GM10847 (cell line): ENCODE measurements around the gene ANKS1B.

Experiments
- POLR2A ChIP-seq: IDR thresholded peaks from 2 replicates; pipeline ENCODE4 v1.6.1; 2011; ENCODE audit not compliant: insufficient read length; ENCODE audit errors: extremely low read depth

The ANKS1B gene

GRCh38 chr12:99977550-99977949 lies 7.2 kb downstream of the ANKS1B start:
- TF ChIP-seq POLR2A: no peak

GRCh38 chr12:99976762-99977161 lies 8.0 kb downstream of the ANKS1B start:
- TF ChIP-seq POLR2A: no peak

- TF ChIP-seq POLR2A: no peak
Measured at GRCh38 chr12:99975321-99975720, 9.4 kb downstream of the ANKS1B start.

GRCh38 chr12:99974146-99974545 lies 10.6 kb downstream of the ANKS1B start:
- no peak for TF ChIP-seq POLR2A

GRCh38 chr12:99966429-99966828 lies 18.3 kb downstream of the ANKS1B start:
- no peak for TF ChIP-seq POLR2A

- TF ChIP-seq POLR2A: no peak
Measured at GRCh38 chr12:99960311-99960710, 24.4 kb downstream of the ANKS1B start.

- no peak for TF ChIP-seq POLR2A
Measured at GRCh38 chr12:99959549-99960170, 25.1 kb downstream of the ANKS1B start.

GRCh38 chr12:99957866-99958466 lies 26.8 kb downstream of the ANKS1B start:
- TF ChIP-seq POLR2A: no peak

- TF ChIP-seq POLR2A: no peak
Measured at GRCh38 chr12:99954724-99955123, 30.0 kb downstream of the ANKS1B start.

GRCh38 chr12:99948370-99948769 lies 36.4 kb downstream of the ANKS1B start:
- no peak for TF ChIP-seq POLR2A

- TF ChIP-seq POLR2A: no peak
Measured at GRCh38 chr12:99946131-99946530, 38.6 kb downstream of the ANKS1B start.

- TF ChIP-seq POLR2A: no peak
Measured at GRCh38 chr12:99935608-99936007, 49.1 kb downstream of the ANKS1B start.

GRCh38 chr12:99926511-99927169 lies 58.1 kb downstream of the ANKS1B start:
- TF ChIP-seq POLR2A: no peak

GRCh38 chr12:99920353-99920960 lies 64.3 kb downstream of the ANKS1B start:
- no peak for TF ChIP-seq POLR2A

- no peak for TF ChIP-seq POLR2A
Measured at GRCh38 chr12:99917711-99918402, 66.9 kb downstream of the ANKS1B start.
